ENCODE results near the gene CAMKMT.
"Not testable (repeated sequence)": the region's sequence is repeated elsewhere in the genome, so short reads cannot be mapped to it uniquely, and the experiment has no call there.

Gene CAMKMT

GRCh38 chr2:44372246-44372645, 10.5 kb downstream of the CAMKMT start:
- no peak for DNase-seq (ENCODE audit: low spot score)
- H3K27ac ChIP-seq = no peak overlapping the region
- no peak overlapping the region for H3K4me3 ChIP-seq
- no peak for TF ChIP-seq CTCF (IDR thresholded peaks at IDR 0.05)

GRCh38 chr2:44377486-44377885, 15.7 kb downstream of the CAMKMT start:
- no peak for DNase-seq (ENCODE audit: low spot score)
- no peak for TF ChIP-seq CTCF (IDR thresholded peaks at IDR 0.05)
- H3K4me3 ChIP-seq = no peak overlapping the region

GRCh38 chr2:44385226-44385625, 23.5 kb downstream of the CAMKMT start:
- not testable (repeated sequence) for H3K4me3 ChIP-seq; H3K27ac ChIP-seq; DNase-seq (ENCODE audit: low spot score)

More at GRCh38 chr2:44377486-44377885, 15.7 kb downstream of the CAMKMT start:
- H3K27ac ChIP-seq = no peak overlapping the region

- H3K27ac ChIP-seq = no peak overlapping the region
Measured at GRCh38 chr2:44388877-44389276, 27.1 kb downstream of the CAMKMT start.

GRCh38 chr2:44389895-44390294, 28.1 kb downstream of the CAMKMT start:
- Histone ChIP-seq H3K4me3 (no peak overlapping the region), H3K27ac (no peak overlapping the region)
- no peak for TF ChIP-seq CTCF (IDR thresholded peaks at IDR 0.05)
- no peak for DNase-seq (ENCODE audit: low spot score)

More at GRCh38 chr2:44388877-44389276, 27.1 kb downstream of the CAMKMT start:
- no peak overlapping the region for H3K4me3 ChIP-seq
- TF ChIP-seq CTCF (IDR thresholded peaks at IDR 0.05) = no peak
- DNase-seq (ENCODE audit: low spot score) = no peak

GRCh38 chr2:44392338-44392943, 30.7 kb downstream of the CAMKMT start:
- TF ChIP-seq CTCF (IDR thresholded peaks at IDR 0.05) = peak; percentile 29
- Histone ChIP-seq H3K27ac (no peak overlapping the region), H3K4me3 (no peak overlapping the region)
- no peak for DNase-seq (ENCODE audit: low spot score)

GRCh38 chr2:44397447-44398175, 35.9 kb downstream of the CAMKMT start:
- no peak for TF ChIP-seq CTCF (IDR thresholded peaks at IDR 0.05)
- H3K27ac ChIP-seq = no peak overlapping the region
- peak overlapping the region; percentile 9 for H3K4me3 ChIP-seq
- DNase-seq (ENCODE audit: low spot score) = no peak
